K562 (cell line): Measurements from ENCODE around the gene PSMC3IP. TPM values are rescaled to one million over a fixed set of nuclear protein-coding genes. Genes with fewer than 3 reads are reported as not detected.

Experiments
- CTCFL ChIP-seq: IDR thresholded peaks from 2 replicates; pipeline ENCODE4 v1.6.1; 2011; ENCODE audit warnings: borderline replicate concordance, low read depth, mild to moderate bottlenecking, moderate library complexity, low read length; ENCODE audit not compliant: insufficient read depth, poor library complexity, severe bottlenecking
- TAF1 ChIP-seq: IDR thresholded peaks from 2 replicates; pipeline ENCODE4 v1.6.1; 2011; ENCODE audit warnings: mild to moderate bottlenecking, low read length, moderate library complexity; ENCODE audit not compliant: insufficient read depth, control insufficient read depth, severe bottlenecking; ENCODE audit errors: extremely low read depth
- THAP12 ChIP-seq: fragments of 250-450 bp; sonication (Bioruptor Pico); IDR thresholded peaks from 2 replicates; pipeline ENCODE4 v1.9.0; 2021; ENCODE audit warnings: mild to moderate bottlenecking, inconsistent platforms
- polyA plus RNA-seq, 8 experiments: library from polyadenylated mRNA; depleted of rRNA in 4 of 8; stranded (reverse) in 5 of 8; unstranded in 3 of 8; fragments of >200 nt; fragmentation: Nextera tagmentation in 2 of 8; fragmentation: Illumina TruSeq in 1 of 8; extraction: Ambion mirVana in 2 of 8; extraction: Trizol in 1 of 8; gene quantifications; 2 replicates each; pipeline versions ENCODE4 v1.2.1 to v1.2.3, GENCODE V29; 2011 to 2014; ENCODE audit warnings: inconsistent platforms in 1 of 8, missing spikeins in 1 of 8
- total RNA-seq, 7 experiments: library from RNA; depleted of rRNA in 6 of 7; stranded (reverse); fragments of >200 nt in 6 of 7; fragmentation: Illumina TruSeq in 2 of 7; extraction: Trizol in 2 of 7; gene quantifications; 2 replicates each; pipeline versions ENCODE4 v1.2.1 to v1.2.3, GENCODE V29; 2011 to 2021; ENCODE audit warnings: low replicate concordance in 1 of 7

The PSMC3IP gene
- total and polyA plus RNA-seq, 9 of the 15 experiments (the other 6 are each of a cell fraction or from before 2014, with no cell fraction given), result 13.8 to 65.6 (median 32.8) TPM

- TF ChIP-seq CTCFL (no peak), THAP12 (CRISPR knock-in tag) (no peak), TAF1 (no peak)
- TF ChIP-seq, all 486 proteins: peak for 4
These were observed 34.1 kb downstream of the PSMC3IP start (continued) for GRCh38 chr17:42543190-42544079.
